HEK293 (cell line): Measurements from ENCODE around the gene TMEM8B.

ENCODE experiments used
- PRDM1 ChIP-seq: fragments of 450-650 bp; formaldehyde crosslinking; IDR thresholded peaks from 2 replicates; pipeline ENCODE4; 2016; ENCODE audit warnings: missing biosample characterization, missing genetic modification characterization
- SETDB1 ChIP-seq: IDR thresholded peaks from one replicate; pipeline ENCODE4 v1.6.1; 2017; ENCODE audit warnings: mild to moderate bottlenecking, low read length, moderate library complexity, mixed read lengths; ENCODE audit not compliant: insufficient read length
- TCF7L2 ChIP-seq: IDR thresholded peaks from 2 replicates; pipeline ENCODE4 v1.6.1; 2011; ENCODE audit warnings: low read depth, mild to moderate bottlenecking, inconsistent platforms, low read length, moderate library complexity, borderline replicate concordance
- ZBTB8A ChIP-seq: fragments of 450-650 bp; formaldehyde crosslinking; IDR thresholded peaks from 2 replicates; pipeline ENCODE4 v1.5.1; 2016; ENCODE audit warnings: missing biosample characterization, missing genetic modification characterization
- ZNF423 ChIP-seq: fragments of 450-650 bp; formaldehyde crosslinking; IDR thresholded peaks from 2 replicates; pipeline ENCODE4 v1.5.1; 2016; ENCODE audit warnings: missing biosample characterization, missing genetic modification characterization
- ZNF514 ChIP-seq: fragments of 450-650 bp; formaldehyde crosslinking; IDR thresholded peaks from 2 replicates; pipeline ENCODE4 v1.5.1; 2016; ENCODE audit warnings: missing biosample characterization, missing genetic modification characterization
- ZNF571 ChIP-seq: fragments of 450-650 bp; formaldehyde crosslinking; IDR thresholded peaks from 2 replicates; pipeline ENCODE4 v1.5.0; 2017; ENCODE audit warnings: missing biosample characterization, missing genetic modification characterization
- ZNF610 ChIP-seq: fragments of 450-650 bp; formaldehyde crosslinking; IDR thresholded peaks from 2 replicates; pipeline ENCODE4 v1.5.1; 2016; ENCODE audit warnings: missing biosample characterization, missing genetic modification characterization, borderline replicate concordance
- ZNF768 ChIP-seq: fragments of 450-650 bp; formaldehyde crosslinking; IDR thresholded peaks from 2 replicates; pipeline ENCODE4 v1.5.1; 2018; ENCODE audit warnings: missing biosample characterization, mild to moderate bottlenecking, missing genetic modification characterization
- TF ChIP-seq, protein P1 (sequence below): fragments of 450-650 bp; formaldehyde crosslinking; IDR thresholded peaks from 2 replicates; pipeline ENCODE4 v1.5.1; 2016; ENCODE audit warnings: missing biosample characterization, missing genetic modification characterization
- TF ChIP-seq, protein P2 (sequence below): fragments of 450-650 bp; formaldehyde crosslinking; IDR thresholded peaks from 2 replicates; pipeline ENCODE4 v1.5.1; 2016; ENCODE audit warnings: missing biosample characterization, missing genetic modification characterization
- TF ChIP-seq, protein P3 (sequence below): fragments of 450-650 bp; formaldehyde crosslinking; IDR thresholded peaks from 2 replicates; pipeline ENCODE4 v1.5.1; 2016; ENCODE audit warnings: missing biosample characterization, missing genetic modification characterization
- TF ChIP-seq, protein P4 (sequence below): fragments of 450-650 bp; formaldehyde crosslinking; IDR thresholded peaks from 2 replicates; pipeline ENCODE4 v1.5.1; 2016; ENCODE audit warnings: missing biosample characterization, missing genetic modification characterization

DNA sequence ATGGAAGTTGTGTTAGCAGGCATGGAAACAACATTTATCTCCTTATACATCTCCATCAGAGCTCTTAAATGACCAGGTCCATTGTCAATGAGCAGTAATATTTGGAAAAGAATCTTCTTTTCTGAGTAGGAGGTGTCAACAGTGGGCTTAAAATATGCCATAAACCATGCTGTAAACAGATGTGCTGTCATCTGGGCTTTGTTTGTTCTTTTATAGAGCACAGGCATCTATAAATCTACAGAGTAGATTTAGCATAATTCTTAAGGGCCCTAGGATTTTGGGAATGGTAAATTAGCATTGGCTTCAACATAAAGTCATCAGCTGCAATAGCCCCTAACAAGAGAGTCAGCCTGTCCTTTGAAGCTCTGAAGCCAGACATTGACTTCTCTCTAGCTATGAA, 69.3 kb downstream of the TMEM8B start:
- TF ChIP-seq, protein P1, sequence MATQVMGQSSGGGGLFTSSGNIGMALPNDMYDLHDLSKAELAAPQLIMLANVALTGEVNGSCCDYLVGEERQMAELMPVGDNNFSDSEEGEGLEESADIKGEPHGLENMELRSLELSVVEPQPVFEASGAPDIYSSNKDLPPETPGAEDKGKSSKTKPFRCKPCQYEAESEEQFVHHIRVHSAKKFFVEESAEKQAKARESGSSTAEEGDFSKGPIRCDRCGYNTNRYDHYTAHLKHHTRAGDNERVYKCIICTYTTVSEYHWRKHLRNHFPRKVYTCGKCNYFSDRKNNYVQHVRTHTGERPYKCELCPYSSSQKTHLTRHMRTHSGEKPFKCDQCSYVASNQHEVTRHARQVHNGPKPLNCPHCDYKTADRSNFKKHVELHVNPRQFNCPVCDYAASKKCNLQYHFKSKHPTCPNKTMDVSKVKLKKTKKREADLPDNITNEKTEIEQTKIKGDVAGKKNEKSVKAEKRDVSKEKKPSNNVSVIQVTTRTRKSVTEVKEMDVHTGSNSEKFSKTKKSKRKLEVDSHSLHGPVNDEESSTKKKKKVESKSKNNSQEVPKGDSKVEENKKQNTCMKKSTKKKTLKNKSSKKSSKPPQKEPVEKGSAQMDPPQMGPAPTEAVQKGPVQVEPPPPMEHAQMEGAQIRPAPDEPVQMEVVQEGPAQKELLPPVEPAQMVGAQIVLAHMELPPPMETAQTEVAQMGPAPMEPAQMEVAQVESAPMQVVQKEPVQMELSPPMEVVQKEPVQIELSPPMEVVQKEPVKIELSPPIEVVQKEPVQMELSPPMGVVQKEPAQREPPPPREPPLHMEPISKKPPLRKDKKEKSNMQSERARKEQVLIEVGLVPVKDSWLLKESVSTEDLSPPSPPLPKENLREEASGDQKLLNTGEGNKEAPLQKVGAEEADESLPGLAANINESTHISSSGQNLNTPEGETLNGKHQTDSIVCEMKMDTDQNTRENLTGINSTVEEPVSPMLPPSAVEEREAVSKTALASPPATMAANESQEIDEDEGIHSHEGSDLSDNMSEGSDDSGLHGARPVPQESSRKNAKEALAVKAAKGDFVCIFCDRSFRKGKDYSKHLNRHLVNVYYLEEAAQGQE (tag by site-specific recombination), result no peak
- TF ChIP-seq, protein P2, sequence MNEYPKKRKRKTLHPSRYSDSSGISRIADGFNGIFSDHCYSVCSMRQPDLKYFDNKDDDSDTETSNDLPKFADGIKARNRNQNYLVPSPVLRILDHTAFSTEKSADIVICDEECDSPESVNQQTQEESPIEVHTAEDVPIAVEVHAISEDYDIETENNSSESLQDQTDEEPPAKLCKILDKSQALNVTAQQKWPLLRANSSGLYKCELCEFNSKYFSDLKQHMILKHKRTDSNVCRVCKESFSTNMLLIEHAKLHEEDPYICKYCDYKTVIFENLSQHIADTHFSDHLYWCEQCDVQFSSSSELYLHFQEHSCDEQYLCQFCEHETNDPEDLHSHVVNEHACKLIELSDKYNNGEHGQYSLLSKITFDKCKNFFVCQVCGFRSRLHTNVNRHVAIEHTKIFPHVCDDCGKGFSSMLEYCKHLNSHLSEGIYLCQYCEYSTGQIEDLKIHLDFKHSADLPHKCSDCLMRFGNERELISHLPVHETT (tag by site-specific recombination), result no peak
- TF ChIP-seq, protein P3, sequence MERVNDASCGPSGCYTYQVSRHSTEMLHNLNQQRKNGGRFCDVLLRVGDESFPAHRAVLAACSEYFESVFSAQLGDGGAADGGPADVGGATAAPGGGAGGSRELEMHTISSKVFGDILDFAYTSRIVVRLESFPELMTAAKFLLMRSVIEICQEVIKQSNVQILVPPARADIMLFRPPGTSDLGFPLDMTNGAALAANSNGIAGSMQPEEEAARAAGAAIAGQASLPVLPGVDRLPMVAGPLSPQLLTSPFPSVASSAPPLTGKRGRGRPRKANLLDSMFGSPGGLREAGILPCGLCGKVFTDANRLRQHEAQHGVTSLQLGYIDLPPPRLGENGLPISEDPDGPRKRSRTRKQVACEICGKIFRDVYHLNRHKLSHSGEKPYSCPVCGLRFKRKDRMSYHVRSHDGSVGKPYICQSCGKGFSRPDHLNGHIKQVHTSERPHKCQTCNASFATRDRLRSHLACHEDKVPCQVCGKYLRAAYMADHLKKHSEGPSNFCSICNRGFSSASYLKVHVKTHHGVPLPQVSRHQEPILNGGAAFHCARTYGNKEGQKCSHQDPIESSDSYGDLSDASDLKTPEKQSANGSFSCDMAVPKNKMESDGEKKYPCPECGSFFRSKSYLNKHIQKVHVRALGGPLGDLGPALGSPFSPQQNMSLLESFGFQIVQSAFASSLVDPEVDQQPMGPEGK (tag by site-specific recombination), result no peak
- TF ChIP-seq ZNF423 (tag by site-specific recombination) (no peak), ZNF514 (tag by site-specific recombination) (no peak), ZNF610 (tag by site-specific recombination) (no peak), ZNF768 (no peak), TCF7L2 (no peak), SETDB1 (no peak), PRDM1 (tag by site-specific recombination) (no peak), ZNF571 (tag by site-specific recombination) (no peak), ZBTB8A (tag by site-specific recombination) (no peak)
- TF ChIP-seq, protein P4, sequence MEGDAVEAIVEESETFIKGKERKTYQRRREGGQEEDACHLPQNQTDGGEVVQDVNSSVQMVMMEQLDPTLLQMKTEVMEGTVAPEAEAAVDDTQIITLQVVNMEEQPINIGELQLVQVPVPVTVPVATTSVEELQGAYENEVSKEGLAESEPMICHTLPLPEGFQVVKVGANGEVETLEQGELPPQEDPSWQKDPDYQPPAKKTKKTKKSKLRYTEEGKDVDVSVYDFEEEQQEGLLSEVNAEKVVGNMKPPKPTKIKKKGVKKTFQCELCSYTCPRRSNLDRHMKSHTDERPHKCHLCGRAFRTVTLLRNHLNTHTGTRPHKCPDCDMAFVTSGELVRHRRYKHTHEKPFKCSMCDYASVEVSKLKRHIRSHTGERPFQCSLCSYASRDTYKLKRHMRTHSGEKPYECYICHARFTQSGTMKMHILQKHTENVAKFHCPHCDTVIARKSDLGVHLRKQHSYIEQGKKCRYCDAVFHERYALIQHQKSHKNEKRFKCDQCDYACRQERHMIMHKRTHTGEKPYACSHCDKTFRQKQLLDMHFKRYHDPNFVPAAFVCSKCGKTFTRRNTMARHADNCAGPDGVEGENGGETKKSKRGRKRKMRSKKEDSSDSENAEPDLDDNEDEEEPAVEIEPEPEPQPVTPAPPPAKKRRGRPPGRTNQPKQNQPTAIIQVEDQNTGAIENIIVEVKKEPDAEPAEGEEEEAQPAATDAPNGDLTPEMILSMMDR (tag by site-specific recombination), result no peak
